Activated T-helper 1 cell treated with Interleukin-2 at 50 U/mL for 16 hours (primary cell): ENCODE data around the gene CKLF.

Experiments
- DNase-seq: peaks from one replicate; pipeline ENCODE4 v3.0.0-alpha.2; 2020; ENCODE audit warnings: low read depth

The CKLF gene

DNA sequence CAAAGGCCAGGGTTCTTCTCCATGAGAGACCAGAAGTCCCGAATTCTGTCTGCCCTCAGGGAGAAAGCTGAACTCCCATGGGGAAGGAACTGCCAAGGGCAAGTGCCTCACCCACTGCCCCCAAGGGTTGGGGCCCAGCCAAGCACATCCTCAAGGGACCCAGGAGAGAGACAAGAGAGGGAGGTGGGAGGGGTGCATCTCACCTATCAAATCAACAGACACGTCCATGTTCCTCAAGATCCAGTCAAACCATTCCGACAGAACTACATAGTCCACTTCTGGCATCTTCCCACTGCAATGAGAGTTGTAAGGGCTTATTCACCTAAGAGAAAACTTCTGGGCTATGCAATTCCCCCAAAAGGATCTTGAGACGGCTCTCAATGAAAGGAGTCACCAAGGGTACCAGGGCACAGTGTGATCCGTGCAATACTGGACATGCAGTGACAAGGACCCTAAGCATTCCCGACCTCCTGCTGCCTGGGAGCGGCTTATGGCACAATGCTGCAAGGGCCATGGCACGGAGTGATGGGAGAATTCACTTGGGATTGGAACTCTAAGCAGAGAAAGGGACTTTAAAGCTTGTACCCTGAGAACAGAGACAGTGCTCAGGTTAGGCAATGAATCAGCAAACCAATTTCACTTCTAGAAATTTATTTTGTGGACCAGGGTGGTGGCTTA is 34.7 kb upstream of the CKLF start:
- DNase-seq, result no peak

DNA sequence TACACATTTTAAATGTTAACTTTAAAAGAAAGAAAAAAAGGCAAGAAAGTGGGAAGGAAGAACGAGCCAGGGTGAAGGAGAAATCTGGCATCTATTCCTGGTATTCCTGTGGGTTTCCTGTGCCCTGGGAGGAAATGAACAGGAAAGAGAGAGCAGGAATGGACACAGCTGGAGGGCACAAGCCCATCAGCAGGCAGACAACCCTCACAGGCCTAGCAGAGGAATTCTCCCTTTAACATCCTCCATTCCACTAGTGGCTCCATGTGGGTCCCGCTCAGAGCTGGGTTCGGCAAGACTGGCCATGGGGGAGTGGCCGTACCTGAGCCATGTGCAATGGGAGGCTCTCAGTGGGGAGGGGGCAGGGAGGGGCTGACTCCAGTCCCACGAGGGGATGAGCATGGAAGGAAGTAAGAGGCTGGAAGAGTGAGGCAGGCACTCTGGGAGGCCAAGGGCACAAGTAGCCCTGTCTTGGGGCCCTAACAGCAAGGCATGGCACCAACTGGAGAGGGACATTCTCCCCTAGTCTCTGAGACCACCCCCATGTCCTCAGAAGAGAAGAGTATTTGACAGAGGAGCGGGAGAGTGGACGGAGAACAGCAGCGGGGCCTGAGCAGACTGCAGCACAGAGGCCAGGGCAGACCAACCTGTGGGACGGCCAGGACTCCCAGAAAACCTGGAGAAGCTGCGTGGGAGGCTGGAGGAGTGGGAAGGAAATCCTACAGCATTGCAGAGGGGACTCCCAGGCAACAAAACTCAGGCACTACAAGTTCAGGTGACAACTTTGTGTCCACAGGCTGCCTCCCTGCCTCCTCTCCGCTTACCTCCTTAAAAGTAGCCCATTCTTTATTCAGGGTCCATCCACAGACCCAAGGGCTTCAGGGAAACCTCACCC is 32.6 kb upstream of the CKLF start:
- no peak for DNase-seq

DNA sequence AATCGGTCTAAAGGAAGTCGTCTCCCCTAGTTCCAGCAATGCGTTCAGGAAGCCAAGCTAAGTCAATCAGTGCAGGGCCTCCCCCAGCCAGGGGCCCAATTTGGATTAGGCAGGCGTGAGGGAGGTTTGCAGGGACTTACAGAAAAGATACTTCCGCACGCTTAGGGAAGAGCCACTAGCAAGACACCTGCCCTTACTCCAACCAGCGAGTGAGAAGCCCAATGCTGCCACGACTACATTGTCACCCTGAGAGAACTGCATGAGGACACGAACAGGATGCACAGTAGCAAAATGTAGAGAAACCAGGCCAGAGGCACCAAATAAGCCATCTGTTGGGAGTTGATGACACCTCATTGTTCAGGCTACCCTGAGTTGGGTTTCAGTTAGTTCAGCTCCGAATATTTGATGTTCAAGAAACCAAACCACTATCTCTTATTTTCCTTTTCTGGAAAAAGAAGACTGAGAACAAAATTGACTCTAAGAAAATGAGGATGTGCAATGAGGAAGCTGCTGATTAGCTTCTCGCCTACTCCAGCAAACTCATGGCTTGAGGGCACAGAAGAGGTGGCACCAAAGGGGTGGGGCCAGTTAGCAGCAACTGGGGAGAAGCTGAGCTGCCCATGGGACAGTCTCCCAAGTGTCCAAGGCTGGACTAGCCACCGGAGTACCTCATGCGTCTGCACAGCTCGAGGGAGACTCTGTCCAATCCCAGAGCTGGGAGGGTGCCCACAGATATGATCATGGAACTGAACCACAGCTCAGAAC is 31.8 kb upstream of the CKLF start:
- no peak for DNase-seq

DNA sequence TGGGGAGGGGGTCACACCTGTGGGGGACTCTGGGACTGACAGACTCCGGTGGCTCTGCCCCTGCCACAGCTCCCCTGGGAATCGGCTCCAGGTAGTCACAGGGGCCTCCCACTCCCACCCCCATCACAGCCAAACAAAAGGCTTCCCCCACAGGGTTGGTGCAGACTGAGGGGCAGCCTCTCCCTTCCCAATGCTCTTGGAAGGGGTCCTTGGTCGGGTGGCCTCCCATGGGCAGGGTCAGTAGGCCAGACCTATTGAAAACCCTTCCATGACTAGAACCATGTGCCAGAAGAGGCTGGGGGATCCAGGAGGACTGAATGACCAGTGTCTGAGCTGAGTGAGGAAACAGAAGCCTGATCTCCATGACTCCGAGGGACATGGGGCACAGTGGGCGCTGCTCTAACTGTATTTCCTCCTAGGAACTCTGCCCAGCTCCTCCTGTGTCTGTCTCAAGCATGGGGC is 31.1 kb upstream of the CKLF start:
- no peak for DNase-seq

DNA sequence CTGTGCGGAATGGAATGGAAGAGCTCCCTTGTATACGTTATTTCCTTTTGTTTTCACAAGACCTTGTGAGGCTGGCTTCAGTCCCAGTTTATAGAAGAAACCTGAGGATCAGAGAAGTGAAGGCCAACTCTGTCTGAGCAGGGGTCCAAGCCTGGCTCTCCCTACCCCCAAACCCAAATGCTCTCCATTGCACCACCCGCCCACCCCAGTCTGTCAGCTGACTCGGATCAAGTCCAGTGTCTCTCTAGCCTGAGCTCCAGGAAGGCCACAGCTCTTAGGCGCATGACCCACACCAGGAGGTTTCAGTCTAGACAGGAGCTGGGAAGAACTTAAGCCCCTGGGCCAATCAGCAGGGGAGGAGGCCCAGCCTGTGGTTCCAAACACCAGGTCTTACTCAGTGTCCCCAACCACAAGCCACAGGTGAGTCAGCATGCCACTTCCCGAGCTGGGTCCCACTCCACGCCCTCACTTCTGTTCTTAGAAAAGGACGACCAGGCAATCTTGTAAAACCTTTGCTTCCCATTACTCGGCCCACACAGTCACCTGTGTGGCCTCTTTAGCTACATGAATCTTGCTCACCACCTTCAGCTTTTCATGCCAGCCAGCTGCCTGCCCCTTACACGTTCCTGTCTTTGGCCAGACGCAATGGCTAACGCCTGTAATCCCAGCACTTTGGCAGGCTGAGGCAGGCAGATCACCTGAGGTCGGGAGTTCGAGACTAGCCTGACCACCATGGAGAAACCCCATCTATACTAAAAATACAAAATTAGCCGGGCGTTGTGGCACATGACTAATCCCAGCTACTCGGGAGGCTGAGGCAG is 30.2 kb upstream of the CKLF start:
- peak; percentile 81 for DNase-seq

DNA sequence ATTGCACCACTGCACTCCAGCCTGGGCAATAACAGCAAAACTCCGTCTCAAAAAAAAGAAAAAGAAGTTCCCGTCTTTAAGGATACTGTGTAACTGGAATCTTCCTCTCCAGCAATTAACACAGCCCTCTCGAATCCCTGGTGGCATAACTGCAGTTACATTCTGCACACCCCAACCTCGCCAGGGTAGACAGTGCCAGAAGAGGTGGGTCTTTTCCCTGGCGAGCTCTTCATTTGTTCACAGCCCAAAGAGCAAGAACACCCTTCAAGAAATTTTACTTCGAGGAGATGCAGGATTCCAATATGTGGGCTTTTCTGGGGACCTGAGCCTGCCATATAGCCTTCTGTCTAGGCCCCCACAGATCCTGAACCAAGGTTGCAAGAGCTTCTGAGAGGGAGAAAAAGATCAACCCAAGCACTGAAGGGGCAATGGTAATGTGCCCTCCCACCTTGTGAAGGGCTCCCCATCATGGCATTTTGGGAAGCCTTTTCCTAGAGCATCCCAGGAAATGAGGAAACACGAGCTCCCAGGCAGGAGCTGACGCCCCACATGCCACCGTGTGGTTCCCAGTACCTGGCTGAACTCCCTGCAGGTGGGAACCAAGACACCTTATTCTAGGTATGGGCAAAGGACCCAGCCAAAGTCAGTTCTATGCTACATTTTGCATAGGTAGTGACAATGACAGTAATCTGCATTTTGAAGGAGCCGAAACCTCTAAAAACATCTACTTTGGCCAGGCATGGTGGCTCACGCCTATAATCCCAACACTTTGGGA is 29.4 kb upstream of the CKLF start:
- DNase-seq, result no peak

DNA sequence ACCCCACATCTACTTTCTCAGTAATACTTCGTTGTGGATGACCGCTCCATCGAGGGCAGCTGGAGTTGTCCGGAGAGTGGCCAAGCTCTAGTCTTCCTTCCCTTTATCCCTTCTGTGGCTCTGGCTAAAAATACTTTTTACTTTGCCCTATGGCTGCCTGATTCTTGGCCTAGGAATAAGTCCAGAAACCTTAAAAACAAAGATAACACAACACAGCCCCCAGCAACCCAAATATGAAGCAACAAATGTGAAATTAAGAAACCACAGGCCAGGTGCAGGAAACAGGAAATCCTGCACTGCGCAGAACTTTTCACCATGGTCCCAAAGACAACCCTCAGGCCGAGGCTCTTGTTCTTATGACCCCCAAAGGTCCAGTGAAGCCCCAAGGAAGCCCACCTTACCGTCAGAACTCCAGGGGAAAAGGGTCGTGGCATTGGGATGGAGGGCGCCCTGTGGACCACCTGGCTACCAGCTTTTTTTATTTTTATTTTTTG is 28.5 kb upstream of the CKLF start:
- DNase-seq, result no peak

DNA sequence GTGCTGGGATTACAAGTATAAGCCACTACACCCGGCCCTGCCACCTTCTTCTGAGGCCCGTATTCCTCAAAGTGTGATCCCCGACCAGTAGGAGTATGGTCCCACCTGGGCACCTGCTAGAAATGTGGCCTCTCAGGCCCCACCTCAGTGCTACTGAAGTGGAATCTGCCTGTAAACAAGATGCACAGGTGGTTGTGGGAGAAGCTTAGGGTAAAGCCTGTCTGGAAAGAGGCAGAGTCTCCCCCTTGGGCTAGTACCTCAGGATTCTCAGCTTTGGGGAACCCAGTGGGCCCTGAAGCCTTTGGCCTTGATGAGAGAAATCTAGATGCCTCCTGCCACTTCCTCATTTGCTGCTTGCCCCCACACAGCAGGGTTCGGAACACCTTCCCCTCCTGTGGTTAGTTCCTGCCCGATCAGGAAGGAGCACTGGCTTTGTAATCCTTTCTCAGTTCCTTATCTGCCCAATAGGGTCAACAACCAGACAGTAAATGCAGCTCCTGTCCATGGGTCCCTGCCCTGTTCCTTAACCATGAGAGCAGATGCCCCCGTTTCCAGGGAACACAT is 27.7 kb upstream of the CKLF start:
- DNase-seq, result no peak

DNA sequence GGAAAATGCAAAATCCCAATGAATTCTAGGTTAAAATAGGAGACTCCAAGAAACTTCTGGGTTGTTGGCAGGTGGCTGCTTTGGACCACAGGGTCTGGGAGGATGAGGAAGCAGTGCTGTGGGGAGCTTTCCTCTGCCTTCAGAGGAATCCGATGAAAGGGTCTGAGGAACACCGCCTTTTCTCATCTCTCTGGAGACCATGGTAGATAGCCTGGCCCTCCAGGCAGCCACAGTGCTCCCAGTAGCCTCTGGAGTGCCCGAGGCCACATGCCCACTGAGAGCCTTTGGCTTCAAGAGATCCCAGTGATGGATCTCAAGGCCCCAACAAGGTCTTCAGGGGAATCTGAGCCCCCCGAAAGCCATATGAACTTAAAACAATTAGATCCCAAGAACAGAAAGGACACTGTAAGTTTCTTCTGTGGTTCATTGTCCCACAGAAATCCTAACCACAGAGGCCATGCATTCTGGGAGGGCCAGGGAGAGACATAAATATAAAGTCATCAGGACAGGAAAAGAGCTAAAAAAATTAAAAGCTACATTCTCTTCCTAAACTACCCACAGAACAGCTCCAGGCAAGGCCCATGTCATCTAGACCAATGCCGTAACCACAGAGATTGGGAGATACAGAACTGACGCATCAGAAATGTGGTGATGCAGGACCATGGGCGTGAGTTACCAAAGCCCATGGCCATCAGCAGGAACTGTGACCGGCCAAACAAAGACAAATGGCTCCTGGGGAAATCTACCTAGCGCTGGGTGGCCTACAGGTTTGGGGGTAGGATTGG is 26.8 kb upstream of the CKLF start:
- DNase-seq, result no peak

DNA sequence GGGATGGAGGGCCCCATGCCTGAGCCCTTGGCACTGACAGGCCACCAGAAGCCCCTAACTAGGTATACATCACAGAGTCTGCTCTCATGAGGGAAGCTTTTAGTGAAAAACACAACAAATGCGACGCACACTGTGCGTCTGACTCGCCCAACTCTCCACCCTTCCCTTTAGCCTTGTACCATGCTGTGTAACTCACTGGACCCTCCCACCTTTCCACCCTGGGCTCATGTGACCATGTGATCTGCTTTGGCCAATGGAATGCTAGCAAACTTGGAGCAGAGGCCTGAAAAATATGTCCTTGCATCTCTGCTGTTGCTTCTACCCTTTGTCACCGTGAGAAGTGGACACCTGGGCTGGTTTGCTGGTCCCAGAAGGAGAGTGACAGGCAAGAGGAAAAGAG is 24.1 kb upstream of the CKLF start:
- DNase-seq, result no peak

DNA sequence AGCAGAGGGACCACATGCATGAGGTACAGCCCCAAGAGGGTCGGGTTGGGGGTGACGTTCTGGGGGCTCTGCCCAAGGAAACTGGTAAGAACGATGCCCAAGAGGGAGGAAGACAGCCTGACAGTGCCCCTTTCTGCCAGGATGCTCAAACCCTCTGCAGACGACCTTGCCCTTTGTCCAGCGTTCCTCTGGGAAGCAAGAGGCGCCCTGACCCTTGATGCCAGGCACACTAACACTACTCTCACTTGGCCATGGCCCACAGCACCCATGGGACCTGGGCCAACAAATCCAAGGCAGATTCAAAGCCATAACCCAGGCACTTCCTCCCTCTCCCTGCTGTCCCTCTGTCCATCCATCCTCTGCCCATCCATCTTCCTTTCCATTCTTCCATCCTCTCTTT is 22.9 kb upstream of the CKLF start:
- no peak for DNase-seq

DNA sequence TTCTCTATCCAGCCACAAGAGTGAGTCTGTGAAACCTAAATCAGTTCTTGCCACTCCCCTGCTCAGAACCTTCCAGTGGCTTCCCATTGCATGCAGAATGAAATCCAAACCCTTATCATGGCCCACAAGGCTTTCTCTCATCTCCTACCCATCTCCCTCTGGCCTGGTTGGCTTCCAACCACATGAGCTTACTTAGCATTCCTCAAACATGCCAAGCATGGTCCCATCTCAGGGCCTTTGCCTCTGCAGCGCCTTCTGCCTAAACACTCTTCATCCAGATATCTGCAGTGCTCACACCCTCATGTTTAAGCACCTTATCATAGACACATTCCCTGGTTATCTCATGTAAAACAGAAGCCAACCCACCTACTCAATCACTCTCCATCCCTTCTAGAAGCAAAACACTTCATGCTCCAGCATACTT is 18.0 kb upstream of the CKLF start:
- DNase-seq, result no peak

DNA sequence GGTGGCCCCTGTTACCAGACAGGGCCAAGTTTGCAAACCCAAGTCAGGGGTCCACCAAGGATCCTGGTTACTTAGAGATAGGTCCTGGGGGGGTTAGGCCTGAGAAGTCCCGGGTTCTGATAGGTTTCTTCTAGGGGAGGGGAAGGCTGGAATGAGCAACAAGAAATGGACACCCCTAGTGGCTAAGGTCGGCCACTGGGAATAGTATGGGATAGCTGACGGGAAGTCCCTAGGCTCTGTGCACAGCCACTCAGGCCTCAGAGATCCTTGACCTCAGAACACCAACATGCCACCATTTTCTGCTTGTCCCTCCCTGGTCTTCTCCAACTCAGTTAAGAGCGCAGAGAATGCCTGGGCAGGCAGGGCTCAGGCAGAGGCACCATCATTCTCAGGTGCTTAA is 15.9 kb upstream of the CKLF start:
- no peak for DNase-seq

DNA sequence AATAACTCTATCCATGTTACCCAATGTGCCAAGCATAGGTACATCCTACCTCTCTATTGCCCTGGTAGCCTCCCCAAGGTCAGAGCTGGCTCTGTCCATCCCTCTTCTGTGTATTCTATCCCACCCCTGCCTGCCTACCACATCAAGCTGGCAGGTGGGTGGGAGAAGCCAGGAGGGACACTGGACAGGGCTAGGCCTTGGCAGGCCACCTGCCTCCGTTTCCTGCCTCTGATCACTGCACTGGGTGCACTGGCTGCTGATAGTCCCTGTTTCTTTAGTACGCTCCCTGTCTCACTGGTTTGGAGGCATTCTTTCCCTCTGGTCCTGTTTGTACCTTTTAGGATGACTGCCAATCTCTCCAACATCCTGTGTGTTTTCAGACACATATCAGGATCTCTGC is 15.1 kb upstream of the CKLF start:
- no peak for DNase-seq

DNA sequence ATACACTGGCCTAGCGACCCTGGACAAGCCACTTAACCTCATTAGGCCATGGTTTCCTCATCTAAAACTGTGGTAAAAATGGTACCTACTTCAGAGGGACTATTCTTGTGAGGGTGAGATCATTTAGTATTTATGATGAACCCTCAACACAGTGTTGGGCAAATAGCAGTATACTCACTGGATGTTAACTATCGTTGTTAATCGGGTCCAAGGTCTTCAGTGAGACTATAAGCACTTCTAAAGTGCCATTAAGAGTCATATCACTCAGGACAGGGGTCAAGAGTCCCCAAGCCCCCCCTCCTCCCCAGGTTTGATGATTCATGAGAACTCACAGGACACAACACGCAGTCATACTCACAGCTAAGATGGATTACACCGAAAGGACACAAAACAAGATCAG is 13.5 kb upstream of the CKLF start:
- DNase-seq, result no peak

DNA sequence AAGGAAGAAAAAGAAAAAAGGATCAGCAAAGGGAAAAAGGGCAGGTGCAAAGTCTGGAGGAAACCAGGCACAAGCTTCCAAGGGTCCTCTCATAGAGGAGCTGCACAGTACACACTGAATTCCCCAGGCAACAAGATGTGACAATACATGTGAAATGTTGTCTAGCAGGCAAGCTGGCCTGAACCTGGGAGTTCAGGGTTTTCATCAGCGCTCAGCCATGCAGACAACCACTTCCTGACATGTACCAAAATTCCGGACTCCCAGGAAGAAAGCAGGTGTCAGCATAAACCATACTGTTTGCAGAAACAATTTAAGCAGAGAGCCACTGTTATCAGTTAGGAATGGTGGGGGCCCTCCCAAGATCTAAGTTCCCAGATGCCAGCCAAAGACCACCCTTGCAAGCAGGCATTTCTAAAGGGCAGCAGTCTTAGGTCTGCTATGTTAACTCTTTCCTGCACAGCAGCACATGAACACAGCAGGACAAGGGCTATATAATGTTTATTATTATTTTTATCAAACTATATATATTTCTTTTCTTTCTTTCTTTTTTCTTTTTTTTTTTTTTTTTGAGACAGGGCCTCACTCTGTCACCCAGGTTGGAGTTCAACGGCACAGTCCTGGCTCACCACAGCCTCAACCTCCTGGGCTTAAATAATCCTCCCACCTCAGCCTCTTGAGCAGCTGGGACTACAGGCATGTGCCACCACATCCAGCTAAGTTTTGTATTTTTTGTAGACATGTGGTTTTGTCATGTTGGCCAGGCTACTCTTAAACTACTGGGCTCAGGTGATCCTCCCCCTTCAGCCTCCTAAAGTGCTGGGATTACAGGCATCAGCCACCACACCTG is 12.5 kb upstream of the CKLF start:
- no peak for DNase-seq

DNA sequence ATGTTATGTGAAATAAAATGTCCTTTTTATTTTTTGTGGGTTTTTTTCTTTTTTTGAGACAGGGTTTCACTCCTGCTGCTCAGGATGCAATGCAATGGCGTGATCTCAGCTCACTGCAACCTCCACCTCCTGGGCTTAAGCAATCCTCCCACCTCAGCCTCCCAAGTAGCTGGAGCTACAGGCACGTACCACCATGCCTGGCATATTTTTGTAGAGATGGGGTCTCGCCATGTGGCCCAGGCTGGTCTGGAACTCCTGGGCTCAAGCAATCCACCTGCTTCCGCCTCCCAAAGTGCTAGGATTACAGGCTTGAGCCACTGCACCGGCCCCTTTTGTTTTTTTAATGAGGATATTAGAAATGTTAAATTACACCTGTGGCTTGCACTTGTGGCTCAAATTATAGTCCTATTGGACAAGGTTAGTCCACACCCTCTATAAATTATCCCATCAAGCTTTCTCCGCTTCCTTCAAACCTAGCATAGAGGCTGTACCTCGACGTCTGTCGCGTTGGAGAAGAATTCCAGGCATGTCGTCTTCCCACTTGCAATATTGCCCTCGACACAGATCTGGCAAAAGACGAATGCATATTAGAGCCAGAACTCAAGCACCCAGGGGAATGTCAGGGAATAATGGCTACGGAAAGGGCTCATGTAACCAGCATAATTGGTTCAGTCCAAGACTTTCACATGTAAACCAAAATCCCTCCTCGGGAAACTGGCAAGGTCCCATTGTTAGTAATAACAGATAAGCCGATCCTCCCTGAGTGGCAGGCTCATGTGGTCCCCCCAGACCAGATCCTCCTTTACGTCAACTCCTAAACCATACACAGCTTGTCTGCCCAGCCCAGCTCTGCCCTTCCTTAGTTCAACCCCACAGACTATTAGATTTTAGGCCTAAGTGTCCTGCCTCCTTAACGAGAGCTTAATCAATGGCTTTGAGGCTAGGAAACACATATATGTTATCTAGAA is 10.7 kb upstream of the CKLF start:
- DNase-seq, result no peak

DNA sequence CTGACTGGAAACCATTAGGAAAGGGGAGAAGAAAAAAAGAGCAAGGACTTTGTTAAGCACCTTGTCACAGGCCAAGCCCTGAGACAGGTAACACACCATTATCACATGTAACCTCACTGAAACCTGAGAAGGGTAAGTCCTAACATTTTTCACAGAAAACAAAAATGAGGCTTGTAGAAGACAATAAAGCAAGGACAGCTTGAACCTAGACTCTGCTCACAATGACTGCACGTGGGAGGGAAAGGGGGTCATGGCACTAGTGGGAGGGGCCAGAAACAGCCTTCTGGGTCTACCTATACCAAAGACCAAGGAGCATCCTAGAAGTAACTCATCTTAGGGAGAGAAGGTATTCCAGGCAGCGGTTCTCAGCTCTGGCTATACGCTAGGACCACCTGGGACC is 10.0 kb upstream of the CKLF start:
- DNase-seq, result no peak
